HG02943 (cell line): ENCODE results near the gene ABHD6.
"Not testable (repeated sequence)": the region's sequence is repeated elsewhere in the genome, so short reads cannot be mapped to it uniquely, and the experiment has no call there.

Source experiments
- ATAC-seq: cut with Tn5 transposase; IDR thresholded peaks from one replicate; pipeline ENCODE4 v1.9.1; 2021; ENCODE audit warnings: mild to moderate bottlenecking, low read depth, moderate library complexity; ENCODE audit not compliant: unreplicated experiment

ABHD6 gene

GRCh38 chr3:58207954-58208353 lies 29.6 kb upstream of the ABHD6 start:
- no peak for ATAC-seq

GRCh38 chr3:58209933-58210332 lies 27.7 kb upstream of the ABHD6 start:
- ATAC-seq = no peak

- ATAC-seq = no peak
Measured at GRCh38 chr3:58210761-58211460, 26.7 kb upstream of the ABHD6 start, which contains the start of gene DNASE1L3. DNASE1L3 (minus strand) TSS chr3:58210972; CDS start chr3:58210906, 66 bp downstream.

DNA sequence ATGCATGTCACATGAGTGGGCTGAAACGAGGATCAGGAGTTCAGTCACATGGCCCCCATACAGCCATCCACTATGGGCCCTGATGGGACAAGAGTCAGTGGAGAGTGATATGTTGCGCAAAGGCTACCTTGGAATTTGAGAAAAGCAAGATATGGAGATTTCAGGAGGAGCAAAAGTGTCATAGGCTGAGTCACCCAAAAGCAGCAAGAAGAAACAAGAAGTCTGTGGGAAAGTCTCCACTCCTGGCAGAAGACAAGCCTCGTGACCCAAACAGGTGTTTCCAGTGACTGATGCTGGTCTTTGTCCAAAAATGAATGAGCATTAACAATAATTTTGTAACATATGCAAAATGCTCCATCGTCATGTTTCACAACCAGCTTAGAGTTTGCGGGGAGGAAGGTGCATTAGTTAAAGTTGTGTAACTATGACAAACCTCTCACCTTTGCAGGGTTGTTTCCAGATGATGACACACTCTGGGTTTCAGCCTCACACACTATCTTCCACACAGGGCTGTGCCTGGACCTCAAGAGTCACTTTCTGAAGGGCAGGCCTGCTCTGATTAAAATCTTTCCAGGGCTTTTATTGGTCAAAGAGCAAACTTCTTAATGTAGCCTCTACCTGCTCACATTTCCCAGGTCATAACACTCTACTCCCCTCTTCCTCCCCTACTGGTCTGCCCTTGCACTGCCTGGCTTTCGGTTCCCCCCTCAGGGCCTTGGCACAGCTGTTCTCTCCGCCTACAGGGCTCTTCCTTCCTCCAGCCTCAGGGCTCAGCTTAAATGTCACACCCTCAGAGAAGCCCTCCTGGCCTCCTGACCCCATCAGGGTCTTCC lies 22.9 kb upstream of the ABHD6 start:
- peak; percentile 79 for ATAC-seq

GRCh38 chr3:58215317-58216025 lies 22.1 kb upstream of the ABHD6 start:
- ATAC-seq = peak; percentile 17

GRCh38 chr3:58216496-58217195 lies 20.9 kb upstream of the ABHD6 start:
- ATAC-seq = no peak

DNA sequence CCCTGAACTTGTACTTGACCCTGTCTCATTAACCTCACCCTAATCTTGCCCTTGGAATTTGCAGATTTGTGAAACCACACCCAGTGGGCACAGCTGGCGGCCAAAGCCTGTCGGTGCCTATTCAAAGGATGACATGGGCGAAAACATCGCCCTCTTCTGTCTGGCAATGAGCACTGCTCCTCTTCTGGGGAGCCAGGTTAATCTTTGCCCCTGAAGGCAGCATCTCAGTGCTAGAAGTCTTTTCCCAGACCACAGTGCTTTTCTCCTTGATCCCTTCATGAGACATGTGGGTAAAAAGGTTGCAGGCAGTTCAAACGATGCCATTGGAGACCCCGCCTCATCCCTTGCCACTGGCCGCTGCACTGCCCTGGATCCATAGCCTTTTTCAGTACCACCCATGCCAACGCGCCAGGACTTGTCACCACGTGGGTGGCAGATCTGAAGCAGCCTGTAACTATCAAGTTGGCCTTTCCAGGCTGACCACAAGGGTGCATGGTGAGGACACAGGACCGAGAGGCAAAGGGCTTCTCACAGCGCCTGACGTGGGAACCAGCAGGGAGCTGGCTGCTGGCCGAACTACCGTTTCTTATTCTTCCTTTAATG lies 20.3 kb upstream of the ABHD6 start:
- ATAC-seq = no peak

DNA sequence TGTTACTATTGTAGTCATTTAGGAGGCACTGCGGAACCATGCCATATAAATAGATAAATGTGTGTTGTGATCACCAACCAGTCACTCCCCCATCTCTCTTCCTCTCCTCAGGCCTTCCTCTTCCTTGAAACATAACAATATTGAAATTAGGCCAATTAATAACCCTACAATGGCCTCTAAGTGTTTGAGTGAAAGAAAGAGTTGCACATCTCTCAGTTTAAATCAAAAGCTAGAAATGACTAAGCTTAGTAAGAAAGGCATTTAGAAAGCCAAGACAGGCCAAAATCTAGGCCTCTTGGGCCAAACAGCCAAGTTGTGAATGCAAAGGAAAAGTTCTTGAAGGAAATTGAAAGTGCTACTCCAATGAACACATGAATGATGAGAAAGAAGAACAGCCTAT lies 18.7 kb upstream of the ABHD6 start:
- no peak for ATAC-seq

DNA sequence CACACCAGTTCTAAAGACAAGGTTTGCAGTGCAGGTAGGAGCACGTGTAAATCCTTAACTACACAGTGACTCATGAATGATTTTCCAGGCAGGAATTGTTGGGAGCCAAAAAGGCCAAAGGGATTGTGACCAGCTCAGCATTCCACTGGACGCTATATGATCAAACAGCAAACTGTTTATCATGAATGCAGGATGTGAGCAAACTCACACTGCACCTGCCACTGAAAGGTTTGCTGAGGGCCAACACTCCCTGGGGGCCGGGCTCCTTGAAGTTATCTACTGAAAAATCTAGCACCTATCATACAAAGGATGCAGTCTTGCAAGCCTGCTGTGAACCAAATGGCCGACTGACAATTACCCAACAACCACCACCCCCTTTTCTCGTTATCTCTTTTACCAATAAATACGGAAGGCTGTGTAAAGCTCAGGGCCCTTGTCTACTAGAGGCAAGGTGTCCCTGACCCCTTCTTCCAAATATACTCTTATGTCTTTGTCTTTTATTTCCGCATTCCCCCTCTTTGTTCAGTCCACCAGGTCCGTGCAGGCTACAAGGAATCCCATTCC lies 15.3 kb upstream of the ABHD6 start:
- ATAC-seq = no peak

GRCh38 chr3:58223855-58224254 lies 13.7 kb upstream of the ABHD6 start:
- no peak for ATAC-seq

DNA sequence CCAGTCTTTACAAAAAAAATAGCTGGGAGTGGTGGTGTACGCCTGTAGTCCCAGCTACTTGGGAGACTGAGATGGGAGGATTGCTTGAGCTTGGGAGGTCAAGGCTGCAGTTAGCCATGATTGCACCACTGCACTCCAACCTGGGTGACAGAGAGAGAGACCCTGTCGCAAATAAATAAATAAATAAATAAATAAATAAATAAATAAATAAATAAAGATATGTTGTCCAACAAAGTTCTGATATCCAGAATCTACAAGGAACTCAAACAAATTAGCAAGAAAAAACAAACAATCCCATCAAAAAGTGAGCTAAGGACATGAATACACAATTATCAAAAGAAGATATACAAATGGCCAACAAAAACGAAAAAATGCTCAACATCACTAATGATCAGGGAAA lies 9.7 kb upstream of the ABHD6 start:
- ATAC-seq = not testable (repeated sequence)

GRCh38 chr3:58230876-58231552 lies 6.6 kb upstream of the ABHD6 start:
- ATAC-seq = no peak

- no peak for ATAC-seq
Measured at GRCh38 chr3:58231666-58232065, 5.9 kb upstream of the ABHD6 start.

GRCh38 chr3:58234516-58234931 lies 3.1 kb upstream of the ABHD6 start:
- no peak for ATAC-seq

DNA sequence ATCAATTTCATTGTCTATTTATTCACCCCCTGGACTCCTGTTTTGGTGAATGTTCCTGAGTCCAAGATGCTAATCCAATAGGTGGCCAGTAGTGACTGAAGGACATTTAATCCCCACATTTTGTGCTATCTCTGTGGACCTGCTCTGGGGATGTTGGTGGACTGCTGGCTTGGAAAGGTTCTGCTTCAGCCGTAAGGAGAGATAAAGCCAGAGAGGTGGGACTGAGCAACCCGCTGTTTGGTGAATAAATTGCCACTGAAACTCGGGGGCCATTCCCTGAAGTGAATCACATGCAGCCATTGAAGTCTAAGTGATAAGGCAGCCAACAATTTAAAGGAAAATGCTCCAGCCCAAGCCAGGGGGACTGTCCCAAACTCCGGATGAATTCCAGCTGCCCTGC lies 1.6 kb upstream of the ABHD6 start:
- ATAC-seq = no peak

- no peak for ATAC-seq
Measured at GRCh38 chr3:58236527-58237237, 910 bp upstream of the ABHD6 start.

- peak; percentile 37 for ATAC-seq
Measured at GRCh38 chr3:58237941-58238681, 519 bp downstream of the ABHD6 start.

DNA sequence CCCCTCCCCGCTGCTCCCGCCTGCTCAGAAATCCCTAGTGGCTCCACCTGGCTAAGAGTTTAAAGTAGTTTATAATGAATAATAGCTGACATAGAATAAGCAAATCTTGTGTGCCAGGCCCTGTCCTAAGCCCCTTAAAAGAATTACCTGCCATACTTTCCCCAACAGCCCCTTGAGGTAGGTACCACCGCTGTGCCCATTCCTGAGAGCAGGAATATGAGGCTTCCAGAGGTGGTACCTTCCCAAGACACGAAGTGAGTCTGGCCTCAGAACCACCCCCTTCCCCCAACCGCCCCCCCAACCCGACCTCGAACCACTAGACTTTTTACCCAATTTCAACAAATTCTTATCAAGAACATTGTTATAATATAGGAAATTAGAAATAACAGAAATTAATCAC lies 1.2 kb downstream of the ABHD6 start:
- ATAC-seq = no peak
